Gastroesophageal sphincter (tissue), 4 donors: ENCODE data around the gene MORN4. TPM values are rescaled to one million over a fixed set of nuclear protein-coding genes. Genes with fewer than 3 reads are reported as not detected.

Source experiments
- ATAC-seq: fragments of 150-250 bp; one replicate; pipeline ENCODE4 v1.9.1; 2016; ENCODE audit warnings: mild to moderate bottlenecking, moderate library complexity
- H3K27ac ChIP-seq, 4 donors: fragments of 200-600 bp; sonication (generic) in 3 of 4; 1 replicate in 3 of 4; 2 replicates in 1 of 4; pipeline ENCODE4 v1.5.1; 2016 to 2019
- H3K27me3 ChIP-seq: fragments of 200-600 bp; sonication (generic); one replicate; pipeline ENCODE4 v1.5.1; 2019
- H3K36me3 ChIP-seq, 2 donors: fragments of 200-600 bp; sonication (generic); one replicate each; pipeline ENCODE4 v1.5.1; 2019; ENCODE audit warnings: control low read depth in 1 of 2
- H3K4me1 ChIP-seq, 3 donors: fragments of 200-600 bp; sonication (generic); 1 replicate in 2 of 3; 2 replicates in 1 of 3; pipeline ENCODE4 v1.5.1; 2016 to 2019; ENCODE audit warnings: control low read depth in 2 of 3
- H3K4me3 ChIP-seq, 2 donors: fragments of 200-600 bp; sonication (generic); one replicate each; pipeline ENCODE4 v1.5.1; 2019; ENCODE audit warnings: mild to moderate bottlenecking in 1 of 2, moderate library complexity in 1 of 2
- H3K9me3 ChIP-seq, 3 donors: fragments of 200-600 bp; sonication (generic); one replicate each; pipeline ENCODE4 v1.5.1; 2017 to 2019; ENCODE audit warnings: control low read depth in 2 of 3
- CTCF ChIP-seq, 4 experiments: fragments of 200-600 bp in 2 of 4; fragments of 450-650 bp in 2 of 4; sonication (generic) in 1 of 4; IDR thresholded peaks; one replicate each; pipeline ENCODE4 v1.5.1; 2017 to 2019; ENCODE audit warnings: antibody characterized with exemption in 4 of 4, mild to moderate bottlenecking in 2 of 4, moderate library complexity in 2 of 4
- EP300 ChIP-seq: sonication (generic); formaldehyde crosslinking; IDR thresholded peaks from one replicate; pipeline ENCODE4 v1.6.1; 2017; ENCODE audit warnings: antibody characterized with exemption, mild to moderate bottlenecking
- POLR2A ChIP-seq, 2 donors: fragments of 450-650 bp; IDR thresholded peaks; one replicate each; pipeline ENCODE4 v1.6.1; 2017; ENCODE audit warnings: antibody characterized with exemption in 2 of 2, mild to moderate bottlenecking in 2 of 2, moderate library complexity in 1 of 2
- POLR2AphosphoS5 ChIP-seq: sonication (generic); formaldehyde crosslinking; IDR thresholded peaks from one replicate; pipeline ENCODE4 v1.6.1; 2017; ENCODE audit warnings: antibody characterized with exemption
- WGBS, 2 donors: methylation state at CpG; one replicate each; pipeline ENCODE4 v1.1.5; 2018; ENCODE audit warnings: low coverage in 1 of 2; 5-methylcytosine and 5-hydroxymethylcytosine counted together
- total RNA-seq, 4 donors: library from RNA; depleted of rRNA; stranded (reverse); fragments of >200 nt; gene quantifications; one replicate each; pipeline ENCODE4 v1.1.0, GENCODE V29; 2016

MORN4 gene
- total RNA-seq, 4 donors from 2014 or later: 1.2 to 10.3 (median 2.9) TPM

GRCh38 chr10:97675222-97675621 lies 41.9 kb upstream of the MORN4 start:
- TF ChIP-seq CTCF (IDR thresholded peaks at IDR 0.05): no peak
- TF ChIP-seq POLR2AphosphoS5: no peak
- no peak for TF ChIP-seq EP300
- no peak for TF ChIP-seq POLR2A (IDR thresholded peaks at IDR 0.05)
- no peak overlapping the region for H3K4me3 ChIP-seq
- ATAC-seq: no peak
- no peaks in the 10 kb centered on the region for H3K27me3 ChIP-seq
- H3K4me1 ChIP-seq: peaks cover 0 to 18% (median 0%) of the 10 kb centered on the region in 3 donors
- H3K9me3 ChIP-seq: no peaks in the 10 kb centered on the region
- H3K36me3 ChIP-seq: peaks cover 0 to 93% of the 10 kb centered on the region in 2 donors
- peak overlapping the region in 1 of 4 donors; percentile 5 for H3K27ac ChIP-seq
- WGBS, 2 donors: 40 to 77% methylated on average over 1 to 3 of the region's 9 CpGs

GRCh38 chr10:97673736-97674525 lies 40.6 kb upstream of the MORN4 start:
- Histone ChIP-seq H3K27me3 (no peaks in the 10 kb centered on the region), H3K9me3 (no peaks in the 10 kb centered on the region), H3K36me3 (peaks cover 0 to 93% of the 10 kb centered on the region in 2 donors), H3K27ac (peak overlapping the region in 1 of 4 donors; percentile 5), H3K4me3 (no peak overlapping the region), H3K4me1 (peaks cover 0 to 12% (median 0%) of the 10 kb centered on the region in 3 donors)
- 57 to 73% methylated on average over 3 to 7 of the region's 8 CpGs for WGBS, 2 donors
- no peak for TF ChIP-seq EP300
- TF ChIP-seq POLR2AphosphoS5: no peak
- no peak for TF ChIP-seq CTCF (IDR thresholded peaks at IDR 0.05)
- no peak for TF ChIP-seq POLR2A (IDR thresholded peaks at IDR 0.05)
- ATAC-seq: peak; percentile 19

GRCh38 chr10:97669571-97669970 lies 36.3 kb upstream of the MORN4 start:
- Histone ChIP-seq H3K9me3 (no peaks in the 10 kb centered on the region), H3K36me3 (peaks cover under 1 to 93% of the 10 kb centered on the region in 2 donors), H3K4me3 (no peak overlapping the region), H3K27ac (no peak overlapping the region), H3K4me1 (peaks cover 0 to 4% (median 0%) of the 10 kb centered on the region in 3 donors), H3K27me3 (no peaks in the 10 kb centered on the region)
- 64 to 80% methylated on average over 1 of the region's 1 CpG for WGBS, 2 donors
- no peak for TF ChIP-seq CTCF (IDR thresholded peaks at IDR 0.05)
- TF ChIP-seq POLR2AphosphoS5: no peak
- no peak for TF ChIP-seq EP300
- no peak for TF ChIP-seq POLR2A (IDR thresholded peaks at IDR 0.05)
- no peak for ATAC-seq

DNA sequence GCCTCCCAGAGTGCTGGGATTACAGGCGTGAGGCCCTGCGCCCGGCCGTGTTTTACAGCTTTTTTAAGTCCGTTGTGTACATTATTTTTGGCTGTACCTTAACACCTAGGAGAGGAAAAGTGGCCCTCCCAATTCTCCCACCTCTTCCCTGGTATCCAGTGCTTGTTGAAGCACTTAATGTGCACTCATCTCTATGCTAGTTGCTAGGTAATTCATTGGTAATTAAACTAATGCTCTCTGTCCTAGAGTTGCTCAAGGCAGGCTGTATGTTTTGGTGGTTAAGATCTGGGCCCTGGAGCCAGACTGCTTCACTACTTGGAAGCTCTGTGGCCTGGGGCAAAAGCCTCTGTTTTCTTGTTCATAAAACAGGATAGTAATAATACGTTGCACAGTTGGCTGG lies 34.2 kb upstream of the MORN4 start:
- H3K4me1 ChIP-seq: no peaks in the 10 kb centered on the region
- H3K27me3 ChIP-seq: no peaks in the 10 kb centered on the region
- no peak overlapping the region for H3K4me3 ChIP-seq
- H3K9me3 ChIP-seq: no peaks in the 10 kb centered on the region
- ATAC-seq: no peak
- TF ChIP-seq CTCF (IDR thresholded peaks at IDR 0.05): no peak
- no peak for TF ChIP-seq POLR2AphosphoS5
- no peak for TF ChIP-seq POLR2A (IDR thresholded peaks at IDR 0.05)
- no peak for TF ChIP-seq EP300
- H3K27ac ChIP-seq: no peak overlapping the region
- WGBS, 2 donors: 71 to 83% methylated on average over 1 to 6 of the region's 6 CpGs
- H3K36me3 ChIP-seq: peaks cover 6 to 94% of the 10 kb centered on the region in 2 donors

DNA sequence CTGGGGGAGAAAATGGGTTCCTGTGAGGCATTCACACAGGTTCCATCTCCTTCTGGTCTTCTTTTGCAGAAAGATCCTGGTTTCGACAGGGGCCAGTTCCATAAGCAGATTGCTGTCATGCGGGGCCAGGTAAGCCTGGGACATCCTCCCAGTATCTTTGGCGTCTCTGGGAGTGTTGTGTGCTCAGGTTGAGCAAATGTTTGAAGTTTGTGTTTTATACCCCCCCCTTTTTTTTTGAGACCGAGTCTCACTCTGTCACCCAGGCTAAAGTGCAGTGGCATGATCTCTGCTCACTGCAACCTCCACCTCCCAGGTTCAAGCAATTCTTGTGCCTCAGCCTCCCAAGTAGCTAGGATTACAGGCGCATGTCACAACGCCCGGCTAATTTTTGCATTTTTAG lies 33.7 kb upstream of the MORN4 start:
- H3K27me3 ChIP-seq: no peaks in the 10 kb centered on the region
- no peak overlapping the region for H3K4me3 ChIP-seq
- peaks cover 6 to 98% of the 10 kb centered on the region in 2 donors for H3K36me3 ChIP-seq
- WGBS, 2 donors: 95 to 96% methylated on average over 3 to 4 of the region's 7 CpGs
- TF ChIP-seq POLR2AphosphoS5 (no peak), POLR2A (IDR thresholded peaks at IDR 0.05) (no peak), EP300 (no peak), CTCF (IDR thresholded peaks at IDR 0.05) (no peak)
- no peaks in the 10 kb centered on the region for H3K4me1 ChIP-seq
- H3K27ac ChIP-seq: no peak overlapping the region
- H3K9me3 ChIP-seq: no peaks in the 10 kb centered on the region
- no peak for ATAC-seq
